ENCODE data around the gene SFT2D1. TPM values are rescaled to one million over a fixed set of nuclear protein-coding genes. Genes with fewer than 3 reads are reported as not detected.
"Not testable (repeated sequence)": the region's sequence is repeated elsewhere in the genome, so short reads cannot be mapped to it uniquely, and the experiment has no call there.

SFT2D1 gene
- polyA plus RNA-seq, 1 experiment = 76.5 TPM

DNA sequence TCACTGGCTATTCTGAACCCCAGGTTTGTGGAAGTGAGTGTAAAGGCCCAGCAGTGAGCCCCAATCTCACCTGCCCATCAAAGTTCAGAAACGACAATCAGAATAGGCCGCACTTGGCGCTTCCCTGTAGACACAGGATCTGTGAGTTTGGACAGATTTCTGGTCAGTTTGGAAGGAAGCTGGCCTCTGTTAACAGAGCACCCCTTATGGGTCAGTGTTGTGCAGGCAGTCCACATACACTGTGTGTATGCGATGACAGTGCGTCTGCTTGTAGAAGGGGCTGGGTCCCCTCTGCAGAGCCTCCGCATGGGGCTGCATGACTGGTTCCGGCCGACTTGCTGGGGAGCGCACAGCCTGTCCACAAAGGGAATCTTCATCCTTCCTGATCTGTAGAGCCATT is 43.8 kb upstream of the SFT2D1 start:
- CTCF ChIA-PET = interaction anchor here (2.5 kb wide), 1 partner anchor 15 kb away, joined by 16 read pairs; no protein-coding TSS in a partner anchor
- POLR2A ChIA-PET = no interaction called here

GRCh38 chr6:166383802-166384363 is 41.5 kb upstream of the SFT2D1 start:
- peak overlapping the region; percentile 34 for H3K27ac ChIP-seq (ENCODE audit: low read depth, low read length)
- POLR2A ChIA-PET = interaction anchor here (0.5 kb wide), 1 partner anchor 328 kb away, joined by 6 read pairs; no protein-coding TSS in a partner anchor
- H3K4me3 ChIP-seq (ENCODE audit: low read depth, low read length) = peak overlapping the region; percentile 81
- not testable (repeated sequence) for H3K27me3 ChIP-seq (ENCODE audit: control insufficient read depth, insufficient read depth, low read length); H3K9me3 ChIP-seq (ENCODE audit: control insufficient read depth, insufficient read depth, low read length); DNase-seq (ENCODE audit: low read depth, low spot score)
- CTCF ChIA-PET = interaction anchor here (0.8 kb wide), 1 partner anchor 70 kb away, joined by 3 read pairs; no protein-coding TSS in a partner anchor

More for the DNA sequence above, 43.8 kb upstream of the SFT2D1 start:
- Histone ChIP-seq H3K9me3 (ENCODE audit: control insufficient read depth, insufficient read depth, low read length) (no peaks in the 10 kb centered on the region), H3K4me3 (ENCODE audit: low read depth, low read length) (no peak overlapping the region), H3K27ac (ENCODE audit: low read depth, low read length) (no peak overlapping the region), H3K27me3 (ENCODE audit: control insufficient read depth, insufficient read depth, low read length) (peaks cover 13% of the 10 kb centered on the region)
- TF ChIP-seq, protein P1, sequence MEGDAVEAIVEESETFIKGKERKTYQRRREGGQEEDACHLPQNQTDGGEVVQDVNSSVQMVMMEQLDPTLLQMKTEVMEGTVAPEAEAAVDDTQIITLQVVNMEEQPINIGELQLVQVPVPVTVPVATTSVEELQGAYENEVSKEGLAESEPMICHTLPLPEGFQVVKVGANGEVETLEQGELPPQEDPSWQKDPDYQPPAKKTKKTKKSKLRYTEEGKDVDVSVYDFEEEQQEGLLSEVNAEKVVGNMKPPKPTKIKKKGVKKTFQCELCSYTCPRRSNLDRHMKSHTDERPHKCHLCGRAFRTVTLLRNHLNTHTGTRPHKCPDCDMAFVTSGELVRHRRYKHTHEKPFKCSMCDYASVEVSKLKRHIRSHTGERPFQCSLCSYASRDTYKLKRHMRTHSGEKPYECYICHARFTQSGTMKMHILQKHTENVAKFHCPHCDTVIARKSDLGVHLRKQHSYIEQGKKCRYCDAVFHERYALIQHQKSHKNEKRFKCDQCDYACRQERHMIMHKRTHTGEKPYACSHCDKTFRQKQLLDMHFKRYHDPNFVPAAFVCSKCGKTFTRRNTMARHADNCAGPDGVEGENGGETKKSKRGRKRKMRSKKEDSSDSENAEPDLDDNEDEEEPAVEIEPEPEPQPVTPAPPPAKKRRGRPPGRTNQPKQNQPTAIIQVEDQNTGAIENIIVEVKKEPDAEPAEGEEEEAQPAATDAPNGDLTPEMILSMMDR (IDR thresholded peaks at IDR 0.05; ENCODE audit: low read depth, low read length) = no peak
- DNase-seq (ENCODE audit: low read depth, low spot score) = no peak

- TF ChIP-seq, protein P1 (IDR thresholded peaks at IDR 0.05; ENCODE audit: low read depth, low read length) = no peak
- DNase-seq (ENCODE audit: low read depth, low spot score) = peak; percentile 73
- Histone ChIP-seq H3K27ac (ENCODE audit: low read depth, low read length) (peak within 1 kb of the TSS; percentile 34), H3K4me3 (ENCODE audit: low read depth, low read length) (peak within 1 kb of the TSS; percentile 81), H3K27me3 (ENCODE audit: control insufficient read depth, insufficient read depth, low read length) (no peaks in the 10 kb centered on the region), H3K9me3 (ENCODE audit: control insufficient read depth, insufficient read depth, low read length) (no peaks in the 10 kb centered on the region)
- CTCF ChIA-PET = interaction anchor here (0.8 kb wide), 1 partner anchor 70 kb away, joined by 3 read pairs; no protein-coding TSS in a partner anchor
- POLR2A ChIA-PET = interaction anchor here (0.5 kb wide), 1 partner anchor 328 kb away, joined by 6 read pairs; no protein-coding TSS in a partner anchor
Measured at GRCh38 chr6:166382933-166383801, 40.8 kb upstream of the SFT2D1 start, which contains the start of gene MPC1. TSS of gene MPC1 (minus strand) at chr6:166382940. CDS start at chr6:166382876, 64 bp downstream.

DNA sequence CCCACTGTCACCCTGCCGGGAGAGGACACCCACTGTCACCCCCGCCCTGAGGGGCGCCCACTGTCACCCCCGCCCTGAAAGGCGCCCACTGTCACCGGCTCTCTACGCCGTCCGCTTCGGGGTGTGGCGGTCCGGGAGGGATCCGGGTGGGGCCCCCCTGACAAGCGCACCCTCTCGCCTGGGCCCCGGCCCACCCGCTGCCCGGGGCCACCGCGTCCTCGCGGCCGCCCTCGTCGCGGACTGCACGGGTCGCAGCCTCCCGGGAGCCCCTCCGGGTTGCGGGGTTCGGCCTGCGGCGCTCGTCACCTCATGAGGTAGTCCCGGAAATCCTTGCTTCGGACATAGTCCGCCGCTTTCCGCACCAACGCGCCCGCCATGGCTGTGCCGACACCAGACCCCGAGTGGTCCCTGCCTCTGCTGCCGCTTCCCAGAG is 40.2 kb upstream of the SFT2D1 start:
- ChIA-PET POLR2A (no interaction called here), CTCF (no interaction called here)
- peak overlapping the region; percentile 81 for H3K4me3 ChIP-seq (ENCODE audit: low read depth, low read length)
- DNase-seq (ENCODE audit: low read depth, low spot score) = no peak
- TF ChIP-seq, protein P1 (IDR thresholded peaks at IDR 0.05; ENCODE audit: low read depth, low read length) = no peak
- no peak overlapping the region for H3K27ac ChIP-seq (ENCODE audit: low read depth, low read length)
- H3K27me3 ChIP-seq (ENCODE audit: control insufficient read depth, insufficient read depth, low read length) = no peaks in the 10 kb centered on the region
- no peaks in the 10 kb centered on the region for H3K9me3 ChIP-seq (ENCODE audit: control insufficient read depth, insufficient read depth, low read length)

- Histone ChIP-seq H3K9me3 (ENCODE audit: control insufficient read depth, insufficient read depth, low read length) (no peaks in the 10 kb centered on the region), H3K4me3 (ENCODE audit: low read depth, low read length) (peak overlapping the region; percentile 81), H3K27ac (ENCODE audit: low read depth, low read length) (no peak overlapping the region), H3K27me3 (ENCODE audit: control insufficient read depth, insufficient read depth, low read length) (no peaks in the 10 kb centered on the region)
- DNase-seq (ENCODE audit: low read depth, low spot score) = no peak
- ChIA-PET POLR2A (no interaction called here), CTCF (interaction anchor here (0.6 to 5.0 kb wide), 25 partner anchors 9 to 742 kb away, joined by 3 to 34 read pairs (median 5); partner anchors contain the start of gene SFT2D1)
- TF ChIP-seq, protein P1 (IDR thresholded peaks at IDR 0.05; ENCODE audit: low read depth, low read length) = peak; percentile 73
Measured at GRCh38 chr6:166381733-166382499, 39.6 kb upstream of the SFT2D1 start.
